ENCODE data around the gene SORCS2.

DNA sequence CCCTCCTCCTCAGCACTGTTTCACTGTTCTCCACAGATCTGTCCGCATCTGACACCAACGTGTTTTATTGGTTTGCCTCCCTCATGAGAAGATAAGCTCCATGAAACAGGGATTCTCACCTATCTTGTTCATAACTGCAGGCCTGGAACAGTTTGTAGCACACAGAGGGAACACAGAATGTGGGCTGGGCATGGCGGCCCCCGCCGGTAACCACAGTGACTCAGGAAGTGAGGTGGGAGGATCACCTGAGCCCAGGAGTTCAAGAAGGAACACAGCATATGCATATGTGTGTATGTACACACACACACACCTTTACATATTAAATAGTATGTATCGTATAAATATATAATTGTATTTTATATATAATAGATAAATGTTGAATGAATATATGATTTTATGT is 578.7 kb downstream of the SORCS2 start:
- TF ChIP-seq, protein P1, sequence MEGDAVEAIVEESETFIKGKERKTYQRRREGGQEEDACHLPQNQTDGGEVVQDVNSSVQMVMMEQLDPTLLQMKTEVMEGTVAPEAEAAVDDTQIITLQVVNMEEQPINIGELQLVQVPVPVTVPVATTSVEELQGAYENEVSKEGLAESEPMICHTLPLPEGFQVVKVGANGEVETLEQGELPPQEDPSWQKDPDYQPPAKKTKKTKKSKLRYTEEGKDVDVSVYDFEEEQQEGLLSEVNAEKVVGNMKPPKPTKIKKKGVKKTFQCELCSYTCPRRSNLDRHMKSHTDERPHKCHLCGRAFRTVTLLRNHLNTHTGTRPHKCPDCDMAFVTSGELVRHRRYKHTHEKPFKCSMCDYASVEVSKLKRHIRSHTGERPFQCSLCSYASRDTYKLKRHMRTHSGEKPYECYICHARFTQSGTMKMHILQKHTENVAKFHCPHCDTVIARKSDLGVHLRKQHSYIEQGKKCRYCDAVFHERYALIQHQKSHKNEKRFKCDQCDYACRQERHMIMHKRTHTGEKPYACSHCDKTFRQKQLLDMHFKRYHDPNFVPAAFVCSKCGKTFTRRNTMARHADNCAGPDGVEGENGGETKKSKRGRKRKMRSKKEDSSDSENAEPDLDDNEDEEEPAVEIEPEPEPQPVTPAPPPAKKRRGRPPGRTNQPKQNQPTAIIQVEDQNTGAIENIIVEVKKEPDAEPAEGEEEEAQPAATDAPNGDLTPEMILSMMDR (IDR thresholded peaks at IDR 0.05): no peak
- TF ChIP-seq POLR2A (IDR thresholded peaks at IDR 0.05) (no peak), POLR2AphosphoS5 (IDR thresholded peaks at IDR 0.05) (no peak)

All from prostate gland (tissue), 2 donors.